T follicular helper cell (primary cell): Measurements from ENCODE around the gene COBL.
"Not testable (repeated sequence)": the region's sequence is repeated elsewhere in the genome, so short reads cannot be mapped to it uniquely, and the experiment has no call there.

Experiments used
- DNase-seq: peaks from one replicate; pipeline ENCODE4 v3.0.0-alpha.2; 2020; ENCODE audit warnings: low read depth

The COBL gene

GRCh38 chr7:51230324-51230625 lies 86.3 kb downstream of the COBL start:
- DNase-seq = no peak

GRCh38 chr7:51229620-51230323 lies 86.8 kb downstream of the COBL start:
- no peak for DNase-seq

- DNase-seq = no peak
Observed at GRCh38 chr7:51229106-51229537, 87.5 kb downstream of the COBL start.

GRCh38 chr7:51228386-51228958 lies 88.1 kb downstream of the COBL start:
- no peak for DNase-seq

- DNase-seq = no peak
Observed at GRCh38 chr7:51227861-51228260, 88.7 kb downstream of the COBL start.

GRCh38 chr7:51226916-51227535 lies 89.6 kb downstream of the COBL start:
- no peak for DNase-seq

GRCh38 chr7:51226063-51226755 lies 90.4 kb downstream of the COBL start:
- DNase-seq = no peak

GRCh38 chr7:51224811-51225595 lies 91.6 kb downstream of the COBL start:
- DNase-seq = no peak

GRCh38 chr7:51223505-51223904 lies 93.1 kb downstream of the COBL start:
- DNase-seq = no peak

GRCh38 chr7:51222916-51223315 lies 93.7 kb downstream of the COBL start:
- DNase-seq = no peak

GRCh38 chr7:51220226-51220625 lies 96.4 kb downstream of the COBL start:
- no peak for DNase-seq

- DNase-seq = no peak
Observed at GRCh38 chr7:51219261-51219988, 97.2 kb downstream of the COBL start.

GRCh38 chr7:51217804-51218203 lies 98.8 kb downstream of the COBL start:
- DNase-seq = no peak

- DNase-seq = no peak
Observed at GRCh38 chr7:51214098-51214497, 102.5 kb downstream of the COBL start.

GRCh38 chr7:51213618-51214017 lies 103.0 kb downstream of the COBL start:
- no peak for DNase-seq

GRCh38 chr7:51210766-51211165 lies 105.8 kb downstream of the COBL start:
- no peak for DNase-seq

GRCh38 chr7:51209426-51209825 lies 107.2 kb downstream of the COBL start:
- DNase-seq = no peak

- DNase-seq = not testable (repeated sequence)
Observed at GRCh38 chr7:51208125-51208524, 108.5 kb downstream of the COBL start.

GRCh38 chr7:51198654-51199053 lies 118.0 kb downstream of the COBL start:
- DNase-seq = no peak

- no peak for DNase-seq
Observed at GRCh38 chr7:51190969-51191368, 125.6 kb downstream of the COBL start.

GRCh38 chr7:51189777-51190176 lies 126.8 kb downstream of the COBL start:
- no peak for DNase-seq

- no peak for DNase-seq
Observed at GRCh38 chr7:51188987-51189386, 127.6 kb downstream of the COBL start.
